ENCODE results near the gene LBX2. TPM values are rescaled to one million over a fixed set of nuclear protein-coding genes. Genes with fewer than 3 reads are reported as not detected.

LBX2 gene
- total and polyA plus RNA-seq, 9 of the 15 experiments (the other 6 are each of a cell fraction or from before 2014, with no cell fraction given) = 0.39 to 6.2 (median 1.8) TPM; not detected in 1

DNA sequence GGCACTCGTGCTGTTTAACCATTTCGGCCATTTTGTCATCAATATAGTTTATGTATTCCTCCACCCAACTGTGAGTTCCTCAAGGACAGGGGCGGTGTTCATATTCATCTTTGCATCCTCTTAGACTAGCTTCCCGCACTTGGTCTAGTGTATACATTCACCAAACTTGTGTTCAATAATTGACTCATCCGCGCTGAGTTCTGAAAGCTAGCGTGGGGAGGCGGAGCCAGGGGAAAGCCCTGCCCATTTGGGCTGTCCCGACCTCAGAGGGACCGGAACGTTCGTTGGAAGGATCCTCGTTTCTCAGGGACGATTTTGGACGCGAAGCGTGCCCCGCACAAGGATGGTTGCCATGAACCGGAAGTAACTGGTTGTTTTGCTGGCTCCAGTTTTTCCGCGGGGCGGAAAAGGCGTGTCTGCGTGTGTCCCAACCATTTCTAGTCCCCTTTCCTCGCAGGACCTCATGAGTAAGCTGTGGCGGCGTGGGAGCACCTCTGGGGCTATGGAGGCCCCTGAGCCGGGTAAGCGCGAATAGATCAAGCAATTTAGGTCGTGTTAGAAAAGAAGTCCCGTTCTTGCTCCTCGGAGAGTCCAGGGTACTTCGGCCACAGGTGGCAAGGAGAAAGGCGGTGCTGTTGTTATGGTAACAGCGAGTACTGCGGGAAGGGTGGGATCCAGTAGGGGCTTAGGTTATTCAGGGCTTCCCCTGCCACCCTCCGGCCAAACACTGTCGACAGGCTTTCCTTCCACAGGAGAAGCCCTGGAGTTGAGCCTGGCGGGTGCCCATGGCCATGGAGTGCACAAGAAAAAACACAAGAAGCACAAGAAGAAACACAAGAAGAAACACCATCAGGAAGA is 44.5 kb downstream of the LBX2 start, which contains the start of gene INO80B (continued):
- peak; percentile 81 for TF ChIP-seq SAFB (IDR thresholded peaks at IDR 0.05; ENCODE audit: borderline replicate concordance, low read depth, low read length)
- peak; percentile 85 to 93 for TF ChIP-seq SIX5 (IDR thresholded peaks at IDR 0.05; ENCODE audit: borderline replicate concordance in 1 of 2, insufficient read depth in 1 of 2, low read depth in 1 of 2, low read length in 2 of 2)
- TF ChIP-seq, protein P1, sequence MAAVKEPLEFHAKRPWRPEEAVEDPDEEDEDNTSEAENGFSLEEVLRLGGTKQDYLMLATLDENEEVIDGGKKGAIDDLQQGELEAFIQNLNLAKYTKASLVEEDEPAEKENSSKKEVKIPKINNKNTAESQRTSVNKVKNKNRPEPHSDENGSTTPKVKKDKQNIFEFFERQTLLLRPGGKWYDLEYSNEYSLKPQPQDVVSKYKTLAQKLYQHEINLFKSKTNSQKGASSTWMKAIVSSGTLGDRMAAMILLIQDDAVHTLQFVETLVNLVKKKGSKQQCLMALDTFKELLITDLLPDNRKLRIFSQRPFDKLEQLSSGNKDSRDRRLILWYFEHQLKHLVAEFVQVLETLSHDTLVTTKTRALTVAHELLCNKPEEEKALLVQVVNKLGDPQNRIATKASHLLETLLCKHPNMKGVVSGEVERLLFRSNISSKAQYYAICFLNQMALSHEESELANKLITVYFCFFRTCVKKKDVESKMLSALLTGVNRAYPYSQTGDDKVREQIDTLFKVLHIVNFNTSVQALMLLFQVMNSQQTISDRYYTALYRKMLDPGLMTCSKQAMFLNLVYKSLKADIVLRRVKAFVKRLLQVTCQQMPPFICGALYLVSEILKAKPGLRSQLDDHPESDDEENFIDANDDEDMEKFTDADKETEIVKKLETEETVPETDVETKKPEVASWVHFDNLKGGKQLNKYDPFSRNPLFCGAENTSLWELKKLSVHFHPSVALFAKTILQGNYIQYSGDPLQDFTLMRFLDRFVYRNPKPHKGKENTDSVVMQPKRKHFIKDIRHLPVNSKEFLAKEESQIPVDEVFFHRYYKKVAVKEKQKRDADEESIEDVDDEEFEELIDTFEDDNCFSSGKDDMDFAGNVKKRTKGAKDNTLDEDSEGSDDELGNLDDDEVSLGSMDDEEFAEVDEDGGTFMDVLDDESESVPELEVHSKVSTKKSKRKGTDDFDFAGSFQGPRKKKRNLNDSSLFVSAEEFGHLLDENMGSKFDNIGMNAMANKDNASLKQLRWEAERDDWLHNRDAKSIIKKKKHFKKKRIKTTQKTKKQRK (IDR thresholded peaks at IDR 0.05; ENCODE audit: borderline replicate concordance, low read depth, low read length) = no peak
- TF ChIP-seq PRMT5 (CRISPR knock-in tag; IDR thresholded peaks at IDR 0.05) = no peak
- TF ChIP-seq, protein P2, sequence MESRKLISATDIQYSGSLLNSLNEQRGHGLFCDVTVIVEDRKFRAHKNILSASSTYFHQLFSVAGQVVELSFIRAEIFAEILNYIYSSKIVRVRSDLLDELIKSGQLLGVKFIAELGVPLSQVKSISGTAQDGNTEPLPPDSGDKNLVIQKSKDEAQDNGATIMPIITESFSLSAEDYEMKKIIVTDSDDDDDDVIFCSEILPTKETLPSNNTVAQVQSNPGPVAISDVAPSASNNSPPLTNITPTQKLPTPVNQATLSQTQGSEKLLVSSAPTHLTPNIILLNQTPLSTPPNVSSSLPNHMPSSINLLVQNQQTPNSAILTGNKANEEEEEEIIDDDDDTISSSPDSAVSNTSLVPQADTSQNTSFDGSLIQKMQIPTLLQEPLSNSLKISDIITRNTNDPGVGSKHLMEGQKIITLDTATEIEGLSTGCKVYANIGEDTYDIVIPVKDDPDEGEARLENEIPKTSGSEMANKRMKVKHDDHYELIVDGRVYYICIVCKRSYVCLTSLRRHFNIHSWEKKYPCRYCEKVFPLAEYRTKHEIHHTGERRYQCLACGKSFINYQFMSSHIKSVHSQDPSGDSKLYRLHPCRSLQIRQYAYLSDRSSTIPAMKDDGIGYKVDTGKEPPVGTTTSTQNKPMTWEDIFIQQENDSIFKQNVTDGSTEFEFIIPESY (CRISPR knock-in tag; IDR thresholded peaks at IDR 0.05) = peak; percentile 69
- TF ChIP-seq ZNF507 (tag; conservative IDR thresholded peaks at IDR 0.05) = no peak
- no peak for TF ChIP-seq ZNF23 (CRISPR knock-in tag; IDR thresholded peaks at IDR 0.05)
- no peak for TF ChIP-seq ZNF589 (CRISPR knock-in tag; IDR thresholded peaks at IDR 0.05; ENCODE audit: low read depth)
- TF ChIP-seq FOXK1 (CRISPR knock-in tag; IDR thresholded peaks at IDR 0.05; ENCODE audit: borderline replicate concordance) = 0 out of 2 replicates have a peak, but pooled peaks have one; percentile 67
- TF ChIP-seq SRSF3 (IDR thresholded peaks at IDR 0.05; ENCODE audit: insufficient read depth, low read length) = no peak
- TF ChIP-seq E2F3 (CRISPR knock-in tag; IDR thresholded peaks at IDR 0.05) = no peak
- TF ChIP-seq POLR3G (IDR thresholded peaks at IDR 0.05; ENCODE audit: extremely low read depth, insufficient read length, insufficient replicate concordance) = no peak
- TF ChIP-seq JUND (IDR thresholded peaks at IDR 0.05; ENCODE audit: borderline replicate concordance, low read depth, low read length) = peak; percentile 73
- peak; percentile 74; the same call in 2 of the 3 replicates for TF ChIP-seq JUND (tag; IDR thresholded peaks at IDR 0.05; ENCODE audit: borderline replicate concordance, low read depth, low read length)
- TF ChIP-seq, protein P3, sequence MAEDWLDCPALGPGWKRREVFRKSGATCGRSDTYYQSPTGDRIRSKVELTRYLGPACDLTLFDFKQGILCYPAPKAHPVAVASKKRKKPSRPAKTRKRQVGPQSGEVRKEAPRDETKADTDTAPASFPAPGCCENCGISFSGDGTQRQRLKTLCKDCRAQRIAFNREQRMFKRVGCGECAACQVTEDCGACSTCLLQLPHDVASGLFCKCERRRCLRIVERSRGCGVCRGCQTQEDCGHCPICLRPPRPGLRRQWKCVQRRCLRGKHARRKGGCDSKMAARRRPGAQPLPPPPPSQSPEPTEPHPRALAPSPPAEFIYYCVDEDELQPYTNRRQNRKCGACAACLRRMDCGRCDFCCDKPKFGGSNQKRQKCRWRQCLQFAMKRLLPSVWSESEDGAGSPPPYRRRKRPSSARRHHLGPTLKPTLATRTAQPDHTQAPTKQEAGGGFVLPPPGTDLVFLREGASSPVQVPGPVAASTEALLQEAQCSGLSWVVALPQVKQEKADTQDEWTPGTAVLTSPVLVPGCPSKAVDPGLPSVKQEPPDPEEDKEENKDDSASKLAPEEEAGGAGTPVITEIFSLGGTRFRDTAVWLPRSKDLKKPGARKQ (CRISPR knock-in tag; IDR thresholded peaks at IDR 0.05) = no peak

All from K562 (cell line).